SKM-1 (cell line): ENCODE results near the gene DNASE1L1.

Experiments used
- DNase-seq: peaks from one replicate; lab custom pipeline; 2025; ENCODE audit not compliant: unreplicated experiment; lab: John Stamatoyannopoulos, UW

DNASE1L1 gene

GRCh38 chrX:154369449-154370299, 39.4 kb downstream of the DNASE1L1 start:
- DNase-seq, result no peak

DNA sequence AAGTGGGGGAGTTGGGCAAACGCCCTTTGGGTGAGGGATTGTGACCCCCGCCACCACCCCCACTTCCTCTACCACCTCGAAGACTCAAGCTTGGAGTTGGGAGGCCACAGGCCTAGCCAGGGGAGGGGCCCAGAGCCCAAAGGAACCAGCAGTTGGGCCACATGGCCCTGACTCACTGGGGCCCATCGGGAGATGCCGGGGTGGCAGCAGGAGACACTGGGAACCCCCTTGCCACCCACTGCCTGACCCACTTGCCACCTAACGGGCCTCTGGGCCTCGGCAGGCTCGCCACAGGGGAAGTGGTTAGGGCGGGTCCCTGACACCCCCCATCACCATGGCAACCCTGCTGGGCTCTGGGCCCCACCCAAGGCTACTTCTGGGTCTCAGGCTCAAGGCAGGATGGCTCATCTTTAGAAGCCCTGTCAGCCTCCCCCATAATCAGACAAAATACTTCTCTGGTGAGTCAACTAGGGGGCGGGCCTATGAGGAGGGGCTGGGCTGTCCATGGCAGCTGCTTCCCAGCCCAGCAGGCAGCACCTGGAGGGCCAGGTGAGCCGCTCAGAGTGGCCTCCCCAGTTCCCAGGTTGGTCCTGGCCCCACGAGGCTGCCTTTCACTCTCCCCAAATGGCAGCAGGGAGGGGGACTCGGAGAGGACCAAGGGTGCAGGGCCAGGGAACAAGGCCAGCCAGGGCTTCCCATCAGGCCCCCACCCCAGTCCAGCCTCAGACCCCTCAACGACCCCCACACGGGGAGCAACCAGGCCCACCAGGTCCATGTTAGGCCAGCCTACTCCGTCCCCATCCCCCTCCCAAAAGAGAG, 40.2 kb downstream of the DNASE1L1 start:
- DNase-seq, result peak; percentile 86

GRCh38 chrX:154367474-154368308, 41.4 kb downstream of the DNASE1L1 start:
- DNase-seq, result no peak

GRCh38 chrX:154366666-154367055, 42.4 kb downstream of the DNASE1L1 start:
- DNase-seq, result no peak

- DNase-seq, result no peak
Measured at GRCh38 chrX:154365997-154366665, 42.9 kb downstream of the DNASE1L1 start.

- DNase-seq, result no peak
Measured at GRCh38 chrX:154365052-154365600, 43.9 kb downstream of the DNASE1L1 start.

DNA sequence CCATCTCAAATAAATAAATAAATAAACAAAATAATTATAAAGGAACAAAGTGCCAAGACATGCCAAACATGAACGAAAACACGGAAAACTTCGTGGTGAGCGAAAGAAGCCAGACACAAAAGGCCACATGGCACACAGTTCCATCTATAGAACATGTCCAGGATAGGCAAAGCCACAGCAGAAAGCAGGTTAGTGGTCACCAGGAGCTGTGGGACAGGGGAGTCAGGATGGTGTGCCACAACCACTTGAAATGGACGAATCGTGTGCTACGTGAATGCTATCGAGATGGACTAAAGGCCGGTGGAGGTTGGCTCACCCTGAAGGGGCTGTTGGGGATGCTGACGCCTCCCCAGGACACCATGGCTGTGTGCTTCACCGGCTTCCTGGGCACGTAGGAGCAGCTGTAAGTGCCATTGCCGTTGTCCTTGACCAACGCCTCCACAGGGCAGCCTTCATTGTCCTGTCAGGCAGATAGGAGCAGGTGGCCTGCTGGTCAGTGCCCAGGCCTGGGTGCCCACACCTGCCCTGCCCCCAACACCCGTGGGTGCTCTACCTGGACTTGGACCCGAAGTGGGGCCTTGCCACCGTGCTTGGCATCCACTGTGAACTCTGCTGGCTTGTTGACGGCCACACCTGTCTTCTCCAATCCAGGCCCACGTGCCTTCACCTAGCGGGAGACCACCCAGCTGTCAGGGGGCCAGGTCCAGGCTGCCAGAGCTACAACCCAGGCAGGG, 45.2 kb downstream of the DNASE1L1 start:
- DNase-seq, result no peak

DNA sequence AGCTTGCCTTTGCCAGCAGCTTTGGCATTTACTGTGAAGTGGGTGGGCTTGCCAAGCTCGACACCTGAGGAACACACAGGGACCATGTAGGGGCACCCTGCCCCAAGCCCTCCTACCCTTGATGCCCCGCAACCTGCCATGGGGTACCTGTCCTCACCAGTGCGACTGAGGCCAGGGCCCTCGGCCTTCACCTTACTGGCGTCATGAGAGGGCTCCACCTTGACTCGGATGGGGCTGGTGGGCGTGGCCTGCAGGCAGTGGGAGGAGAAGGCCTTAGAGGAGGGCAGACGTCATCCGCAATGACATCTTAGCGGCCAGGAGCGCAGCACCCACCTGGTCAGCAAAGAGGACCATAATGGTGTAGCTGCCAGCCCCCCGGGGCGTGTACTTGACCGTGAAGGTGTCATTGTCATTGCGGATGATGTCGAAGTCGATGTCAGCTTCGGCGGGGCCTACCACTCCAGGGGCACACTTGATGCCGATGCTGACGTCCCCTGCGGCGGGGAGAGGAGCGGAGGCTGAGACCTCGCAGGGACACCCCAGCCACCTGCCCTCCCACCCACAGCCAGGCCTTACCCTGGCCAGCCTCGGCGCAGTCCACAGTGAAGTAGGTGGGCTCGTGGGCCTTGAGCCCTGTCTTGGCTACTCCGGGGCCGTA, 46.8 kb downstream of the DNASE1L1 start:
- DNase-seq, result no peak

DNA sequence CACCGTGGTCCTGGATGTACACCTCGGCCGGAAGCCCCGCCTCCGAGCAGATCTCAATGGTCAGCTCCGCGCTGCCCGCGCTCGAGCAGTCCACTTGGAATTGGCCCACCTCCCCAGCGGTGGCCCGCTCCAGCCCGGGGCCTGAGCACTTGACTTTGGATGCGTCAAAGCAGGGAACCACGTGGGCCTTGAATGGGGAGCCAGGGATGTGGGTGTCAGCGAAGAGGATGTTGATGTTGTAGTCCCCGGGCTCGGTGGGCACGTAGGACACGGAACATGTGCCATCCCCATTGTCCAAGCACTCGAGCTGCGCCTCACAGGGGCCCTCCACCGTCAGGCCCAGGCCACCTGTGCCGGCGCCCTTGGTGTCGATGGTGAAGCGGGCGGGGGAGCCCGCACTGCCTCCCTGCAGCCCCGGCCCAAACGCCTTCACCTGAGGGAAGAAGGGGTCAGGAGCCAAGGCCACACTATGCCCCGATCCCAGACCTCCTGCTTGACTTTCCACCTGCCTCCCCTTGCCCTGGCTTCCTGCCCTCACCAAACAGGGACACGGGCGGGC, 48.8 kb downstream of the DNASE1L1 start:
- no peak for DNase-seq

DNA sequence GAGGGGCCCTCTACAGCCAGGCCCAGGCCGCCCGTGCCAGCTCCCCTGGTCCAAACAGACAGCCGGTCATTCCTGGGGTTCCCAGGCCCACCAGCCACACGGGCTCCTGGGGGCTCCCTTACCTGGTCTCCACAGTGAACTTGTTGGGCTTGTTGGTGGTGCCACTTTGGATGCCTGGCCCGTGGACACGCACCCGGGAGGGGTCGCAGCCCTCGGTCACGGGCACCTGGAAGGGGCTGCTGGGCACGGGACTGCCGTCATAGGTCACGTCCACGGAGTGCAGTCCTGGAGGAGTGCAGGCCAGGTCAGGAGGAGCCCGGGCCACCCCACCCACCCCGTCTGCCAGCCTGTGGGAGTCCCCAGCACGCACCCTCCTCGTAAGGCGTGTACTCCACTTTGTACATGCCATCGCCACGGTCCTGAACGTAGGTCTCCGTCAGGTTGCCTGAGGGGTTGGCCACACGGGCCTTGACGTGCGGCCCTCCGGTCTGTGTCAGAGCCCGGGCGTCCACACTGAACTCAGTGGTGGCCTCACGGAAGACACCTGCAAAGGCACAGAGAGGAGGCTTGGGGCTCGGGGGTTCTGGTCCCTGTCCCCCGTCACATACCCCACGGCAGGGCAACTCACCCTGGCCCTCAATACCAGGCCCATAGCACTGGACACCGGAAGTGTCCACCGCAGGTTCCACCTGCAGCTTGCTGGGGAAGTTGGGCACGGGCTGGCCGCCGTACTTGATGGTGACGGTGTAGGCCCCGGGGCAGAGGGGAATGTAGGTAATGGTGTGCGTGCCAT, 49.5 kb downstream of the DNASE1L1 start:
- DNase-seq, result no peak

DNA sequence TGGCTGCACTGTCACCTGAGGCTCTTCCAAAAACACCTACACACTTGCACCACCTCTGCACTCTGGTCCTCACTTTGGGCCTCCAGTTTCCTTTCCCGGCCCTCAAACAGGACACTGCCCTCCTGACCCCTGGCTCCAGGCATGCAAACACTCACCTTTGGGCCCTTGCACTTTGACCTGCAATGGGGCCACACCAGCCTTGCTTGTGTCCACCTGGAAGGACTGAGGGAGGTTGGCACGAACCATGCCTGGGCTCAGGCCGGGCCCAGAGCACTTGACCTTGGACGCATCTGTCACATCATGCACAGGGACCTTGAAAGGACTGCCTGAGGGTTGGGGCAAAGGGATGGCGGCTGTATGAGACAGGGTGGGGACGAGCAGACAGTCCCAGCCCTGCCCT, 50.2 kb downstream of the DNASE1L1 start:
- no peak for DNase-seq

GRCh38 chrX:154358011-154358410, 51.0 kb downstream of the DNASE1L1 start:
- DNase-seq, result no peak

DNA sequence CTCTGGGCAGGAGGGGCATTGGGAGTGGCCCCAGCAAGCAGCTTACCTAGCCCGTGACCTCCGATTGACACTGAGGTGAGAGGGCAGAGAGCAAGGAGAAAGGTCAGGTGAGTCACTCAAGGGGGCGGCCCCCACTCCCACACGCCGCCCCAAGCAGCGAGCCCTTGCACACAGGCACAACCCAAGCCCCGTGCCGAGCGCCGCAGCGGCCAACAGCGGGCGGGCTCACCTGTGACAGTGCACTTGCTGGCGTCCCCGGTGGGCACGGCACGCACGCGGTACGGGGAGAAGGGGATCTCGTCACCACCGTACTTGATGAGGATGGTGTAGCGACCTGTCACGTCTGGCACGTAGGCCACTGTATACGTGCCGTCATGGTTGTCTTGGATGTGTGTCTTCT, 51.8 kb downstream of the DNASE1L1 start:
- no peak for DNase-seq

DNA sequence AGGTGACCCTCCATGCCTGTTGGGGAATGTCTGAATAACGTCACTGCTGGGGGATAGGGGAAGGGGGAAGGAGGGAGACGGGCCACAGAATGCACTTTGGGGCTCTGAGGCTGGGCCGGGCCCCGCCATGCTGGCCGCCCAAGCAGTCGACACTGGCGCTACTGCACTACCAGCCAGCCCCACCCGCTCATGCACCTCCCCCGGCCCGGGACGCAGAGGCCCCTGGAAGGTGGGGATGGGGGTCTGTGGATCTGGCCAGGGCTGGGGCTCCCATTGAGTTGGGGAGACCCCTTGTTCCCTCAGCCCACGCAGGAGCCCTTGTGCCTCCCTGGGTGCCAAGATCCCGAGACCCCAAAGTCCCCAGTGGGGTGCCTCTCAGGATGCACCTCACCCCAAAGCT, 52.5 kb downstream of the DNASE1L1 start:
- no peak for DNase-seq

DNA sequence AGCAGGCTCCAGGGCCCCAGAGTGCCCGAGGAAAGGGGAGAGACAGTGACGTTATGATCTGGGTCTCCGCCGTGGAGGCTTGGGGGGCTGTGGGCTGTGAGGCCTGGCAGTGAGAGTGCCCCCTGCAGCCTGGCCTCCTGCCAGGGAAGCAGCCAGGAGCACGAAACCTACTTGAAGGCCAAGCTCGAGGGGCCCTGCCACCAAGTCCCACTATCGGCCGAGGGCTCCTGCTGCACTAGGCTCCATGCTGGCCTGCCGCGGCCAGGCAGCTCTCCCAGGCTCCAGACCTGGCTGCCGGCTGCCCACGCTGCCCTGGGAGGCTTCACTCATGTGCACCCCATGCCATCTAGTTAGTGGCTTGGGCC, 53.3 kb downstream of the DNASE1L1 start:
- no peak for DNase-seq

DNA sequence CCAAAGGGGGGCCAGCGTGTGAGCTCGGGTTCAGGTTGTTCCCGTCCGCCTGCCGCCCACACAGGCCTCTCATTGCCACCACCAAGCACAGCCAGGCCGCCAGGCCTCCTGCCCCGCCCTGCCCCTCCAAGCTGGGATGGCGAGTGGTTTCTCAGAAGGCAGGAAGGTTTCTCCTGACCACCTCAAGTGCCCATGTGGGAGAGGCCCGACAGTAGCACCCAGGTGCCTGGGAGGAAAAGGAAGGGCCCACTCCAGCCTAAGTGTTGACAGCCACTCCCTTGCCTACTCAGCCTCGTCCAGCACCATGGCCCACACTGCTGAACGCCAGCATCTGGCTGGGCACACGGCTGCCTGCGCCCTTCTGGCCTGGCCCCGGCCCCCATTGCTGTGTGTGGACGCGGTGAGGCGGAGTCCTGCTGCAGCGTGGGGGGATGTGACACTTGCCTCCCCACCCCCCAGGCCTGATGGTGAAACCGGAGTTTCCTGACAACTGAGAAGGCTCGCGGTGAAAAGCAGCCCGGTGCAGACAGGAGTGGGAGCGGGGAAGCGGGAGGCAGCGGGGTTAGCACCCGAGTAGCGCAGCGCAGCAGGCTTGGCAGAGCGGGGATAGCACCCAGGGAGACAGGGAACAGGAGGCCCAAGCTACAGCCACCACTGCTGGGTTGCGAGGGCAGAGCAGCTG, 53.8 kb downstream of the DNASE1L1 start:
- no peak for DNase-seq

GRCh38 chrX:154354516-154354915, 54.5 kb downstream of the DNASE1L1 start:
- DNase-seq, result no peak

DNA sequence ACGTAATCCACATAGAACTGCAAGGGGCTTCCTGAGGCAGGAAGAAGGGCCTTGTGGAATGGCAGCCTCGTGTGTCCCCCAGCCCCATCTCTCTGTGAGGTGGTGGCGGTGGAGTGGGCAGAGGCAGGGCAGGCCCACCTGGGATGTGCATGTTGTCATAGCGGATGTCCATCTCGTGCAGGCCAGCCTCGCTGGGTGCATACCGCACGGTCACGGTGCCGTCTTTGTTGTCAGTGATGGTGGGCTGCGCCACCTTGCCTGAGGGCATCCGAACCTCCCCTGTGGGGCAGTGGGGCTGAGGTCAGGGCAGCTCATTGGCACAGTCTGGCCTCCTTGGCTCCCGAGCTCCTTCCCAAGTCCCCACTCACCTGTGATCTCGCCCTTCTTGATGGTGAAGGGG, 55.0 kb downstream of the DNASE1L1 start:
- DNase-seq, result no peak
